Peyer's patch (tissue), 4 donors: ENCODE data around the gene COX14.

Source experiments
- POLR2A ChIP-seq, 2 donors: fragments of 450-650 bp; IDR thresholded peaks; one replicate each; pipeline ENCODE4 v1.5.1; 2017; ENCODE audit warnings: antibody characterized with exemption in 2 of 2, mild to moderate bottlenecking in 2 of 2, moderate library complexity in 2 of 2
- TF ChIP-seq, protein P1 (sequence below), 6 experiments: fragments of 450-650 bp in 4 of 6; fragments of 200-600 bp in 2 of 6; sonication (generic) in 1 of 6; IDR thresholded peaks; one replicate each; pipeline ENCODE4 v1.5.1; 2017 to 2019; ENCODE audit warnings: antibody characterized with exemption in 6 of 6, mild to moderate bottlenecking in 3 of 6, moderate library complexity in 1 of 6

- TF ChIP-seq, protein P1, sequence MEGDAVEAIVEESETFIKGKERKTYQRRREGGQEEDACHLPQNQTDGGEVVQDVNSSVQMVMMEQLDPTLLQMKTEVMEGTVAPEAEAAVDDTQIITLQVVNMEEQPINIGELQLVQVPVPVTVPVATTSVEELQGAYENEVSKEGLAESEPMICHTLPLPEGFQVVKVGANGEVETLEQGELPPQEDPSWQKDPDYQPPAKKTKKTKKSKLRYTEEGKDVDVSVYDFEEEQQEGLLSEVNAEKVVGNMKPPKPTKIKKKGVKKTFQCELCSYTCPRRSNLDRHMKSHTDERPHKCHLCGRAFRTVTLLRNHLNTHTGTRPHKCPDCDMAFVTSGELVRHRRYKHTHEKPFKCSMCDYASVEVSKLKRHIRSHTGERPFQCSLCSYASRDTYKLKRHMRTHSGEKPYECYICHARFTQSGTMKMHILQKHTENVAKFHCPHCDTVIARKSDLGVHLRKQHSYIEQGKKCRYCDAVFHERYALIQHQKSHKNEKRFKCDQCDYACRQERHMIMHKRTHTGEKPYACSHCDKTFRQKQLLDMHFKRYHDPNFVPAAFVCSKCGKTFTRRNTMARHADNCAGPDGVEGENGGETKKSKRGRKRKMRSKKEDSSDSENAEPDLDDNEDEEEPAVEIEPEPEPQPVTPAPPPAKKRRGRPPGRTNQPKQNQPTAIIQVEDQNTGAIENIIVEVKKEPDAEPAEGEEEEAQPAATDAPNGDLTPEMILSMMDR (IDR thresholded peaks at IDR 0.05), result no peak
- TF ChIP-seq POLR2A (IDR thresholded peaks at IDR 0.05), result no peak
These were observed 50.2 kb downstream of the COX14 start for GRCh38 chr12:50162230-50162629.
